HEK293 (cell line): ENCODE measurements around the gene ALOXE3.

Experiments
- BCL11A ChIP-seq: fragments of 450-650 bp; formaldehyde crosslinking; IDR thresholded peaks from 2 replicates; pipeline ENCODE4 v1.5.1; 2016; ENCODE audit warnings: low read depth, missing biosample characterization, missing genetic modification characterization
- HOXD13 ChIP-seq: sonication (generic); formaldehyde crosslinking; IDR thresholded peaks from 2 replicates; pipeline ENCODE4 v1.8.0; 2022; ENCODE audit warnings: missing genetic modification reagents, borderline replicate concordance
- KLF8 ChIP-seq: fragments of 450-650 bp; formaldehyde crosslinking; IDR thresholded peaks from 2 replicates; pipeline ENCODE4 v1.5.1; 2016; ENCODE audit warnings: missing biosample characterization, missing genetic modification characterization
- RBAK ChIP-seq: fragments of 450-650 bp; formaldehyde crosslinking; IDR thresholded peaks from 2 replicates; pipeline ENCODE4 v1.5.1; 2016; ENCODE audit warnings: missing biosample characterization, missing genetic modification characterization
- SCRT1 ChIP-seq: fragments of 450-650 bp; formaldehyde crosslinking; IDR thresholded peaks from 2 replicates; pipeline ENCODE4 v1.5.1; 2016; ENCODE audit warnings: missing biosample characterization, missing genetic modification characterization, borderline replicate concordance
- SETDB1 ChIP-seq: IDR thresholded peaks from one replicate; pipeline ENCODE4 v1.6.1; 2017; ENCODE audit warnings: mild to moderate bottlenecking, low read length, moderate library complexity, mixed read lengths; ENCODE audit not compliant: insufficient read length
- SP3 ChIP-seq: fragments of 450-650 bp; formaldehyde crosslinking; IDR thresholded peaks from 2 replicates; pipeline ENCODE4 v1.5.1; 2016; ENCODE audit warnings: missing biosample characterization, missing genetic modification characterization
- YY2 ChIP-seq: fragments of 450-650 bp; formaldehyde crosslinking; IDR thresholded peaks from 2 replicates; pipeline ENCODE4 v1.5.1; 2016; ENCODE audit warnings: missing biosample characterization, missing genetic modification characterization
- ZBTB20 ChIP-seq: fragments of 450-650 bp; formaldehyde crosslinking; IDR thresholded peaks from 2 replicates; pipeline ENCODE4 v1.5.1; 2016; ENCODE audit warnings: missing biosample characterization, missing genetic modification characterization
- ZBTB48 ChIP-seq: fragments of 450-650 bp; formaldehyde crosslinking; IDR thresholded peaks from 2 replicates; pipeline ENCODE4 v1.5.1; 2016; ENCODE audit warnings: missing biosample characterization, missing genetic modification characterization
- ZBTB49 ChIP-seq: fragments of 450-650 bp; formaldehyde crosslinking; IDR thresholded peaks from 2 replicates; pipeline ENCODE4 v1.5.1; 2016; ENCODE audit warnings: missing biosample characterization, missing genetic modification characterization, low read depth
- ZBTB6 ChIP-seq: fragments of 450-650 bp; formaldehyde crosslinking; IDR thresholded peaks from 2 replicates; pipeline ENCODE4 v1.5.1; 2017; ENCODE audit warnings: missing biosample characterization, missing genetic modification characterization
- ZFP69B ChIP-seq: fragments of 450-650 bp; formaldehyde crosslinking; IDR thresholded peaks from 2 replicates; pipeline ENCODE4 v1.5.1; 2016; ENCODE audit warnings: missing biosample characterization, missing genetic modification characterization
- ZNF10 ChIP-seq: fragments of 450-650 bp; formaldehyde crosslinking; IDR thresholded peaks from 2 replicates; pipeline ENCODE4 v1.5.1; 2017; ENCODE audit warnings: missing biosample characterization, missing genetic modification characterization
- ZNF114 ChIP-seq: fragments of 450-650 bp; formaldehyde crosslinking; IDR thresholded peaks from 2 replicates; pipeline ENCODE4 v1.5.0; 2017; ENCODE audit warnings: missing biosample characterization, missing genetic modification characterization
- ZNF121 ChIP-seq: fragments of 450-650 bp; formaldehyde crosslinking; IDR thresholded peaks from 2 replicates; pipeline ENCODE4 v1.5.1; 2016; ENCODE audit warnings: missing biosample characterization, missing genetic modification characterization
- ZNF280C ChIP-seq: fragments of 450-650 bp; formaldehyde crosslinking; IDR thresholded peaks from 2 replicates; pipeline ENCODE4 v1.5.1; 2016; ENCODE audit warnings: missing biosample characterization, missing genetic modification characterization
- ZNF324 ChIP-seq: fragments of 450-650 bp; formaldehyde crosslinking; IDR thresholded peaks from 2 replicates; pipeline ENCODE4 v1.5.1; 2016; ENCODE audit warnings: missing biosample characterization, missing genetic modification characterization
- ZNF416 ChIP-seq: fragments of 450-650 bp; formaldehyde crosslinking; IDR thresholded peaks from 2 replicates; pipeline ENCODE4 v1.5.1; 2016; ENCODE audit warnings: missing biosample characterization, missing genetic modification characterization
- ZNF544 ChIP-seq: fragments of 450-650 bp; formaldehyde crosslinking; IDR thresholded peaks from 2 replicates; pipeline ENCODE4 v1.5.0; 2017; ENCODE audit warnings: missing biosample characterization, missing genetic modification characterization
- ZNF558 ChIP-seq: fragments of 450-650 bp; formaldehyde crosslinking; IDR thresholded peaks from 2 replicates; pipeline ENCODE4 v1.5.1; 2016; ENCODE audit warnings: missing biosample characterization, missing genetic modification characterization
- ZNF600 ChIP-seq: fragments of 450-650 bp; formaldehyde crosslinking; IDR thresholded peaks from 2 replicates; pipeline ENCODE4 v1.5.1; 2016; ENCODE audit warnings: missing biosample characterization, missing genetic modification characterization
- ZNF624 ChIP-seq: fragments of 450-650 bp; formaldehyde crosslinking; IDR thresholded peaks from 2 replicates; pipeline ENCODE4 v1.5.1; 2017; ENCODE audit warnings: missing biosample characterization, missing genetic modification characterization
- ZNF654 ChIP-seq: fragments of 450-650 bp; formaldehyde crosslinking; IDR thresholded peaks from 2 replicates; pipeline ENCODE4 v1.5.1; 2016; ENCODE audit warnings: low read depth, missing biosample characterization, missing genetic modification characterization
- ZNF658 ChIP-seq: fragments of 450-650 bp; formaldehyde crosslinking; IDR thresholded peaks from 2 replicates; pipeline ENCODE4; 2016; ENCODE audit warnings: missing biosample characterization, missing genetic modification characterization
- ZNF664 ChIP-seq: fragments of 450-650 bp; formaldehyde crosslinking; IDR thresholded peaks from 2 replicates; pipeline ENCODE4 v1.5.1; 2016; ENCODE audit warnings: missing biosample characterization, missing genetic modification characterization
- ZNF692 ChIP-seq: fragments of 450-650 bp; formaldehyde crosslinking; IDR thresholded peaks from 2 replicates; pipeline ENCODE4 v1.5.1; 2016; ENCODE audit warnings: missing biosample characterization, missing genetic modification characterization
- ZNF701 ChIP-seq: fragments of 450-650 bp; formaldehyde crosslinking; IDR thresholded peaks from 2 replicates; pipeline ENCODE4 v1.5.1; 2016; ENCODE audit warnings: missing biosample characterization, missing genetic modification characterization
- ZNF704 ChIP-seq: fragments of 450-650 bp; formaldehyde crosslinking; IDR thresholded peaks from 2 replicates; pipeline ENCODE4 v1.5.1; 2016; ENCODE audit warnings: missing biosample characterization, missing genetic modification characterization
- ZNF791 ChIP-seq: fragments of 450-650 bp; formaldehyde crosslinking; IDR thresholded peaks from 2 replicates; pipeline ENCODE4 v1.5.1; 2016; ENCODE audit warnings: missing biosample characterization, missing genetic modification characterization
- ZNF792 ChIP-seq: fragments of 450-650 bp; formaldehyde crosslinking; IDR thresholded peaks from 2 replicates; pipeline ENCODE4 v1.5.1; 2016; ENCODE audit warnings: missing biosample characterization, missing genetic modification characterization
- ZNF837 ChIP-seq: fragments of 450-650 bp; formaldehyde crosslinking; IDR thresholded peaks from 2 replicates; pipeline ENCODE4 v1.5.1; 2016; ENCODE audit warnings: missing biosample characterization, missing genetic modification characterization
- ZSCAN16 ChIP-seq: fragments of 450-650 bp; formaldehyde crosslinking; IDR thresholded peaks from 2 replicates; pipeline ENCODE4 v1.5.1; 2016; ENCODE audit warnings: missing biosample characterization, missing genetic modification characterization
- ZSCAN30 ChIP-seq: fragments of 450-650 bp; IDR thresholded peaks from 2 replicates; pipeline ENCODE4 v1.5.1; 2018; ENCODE audit warnings: missing biosample characterization, mild to moderate bottlenecking, missing genetic modification characterization, moderate library complexity

The ALOXE3 gene

GRCh38 chr17:8118769-8119580, 661 bp upstream of the ALOXE3 start (continued):
- TF ChIP-seq ZNF704 (tag by site-specific recombination) (no peak), YY2 (tag by site-specific recombination) (no peak), ZNF791 (tag by site-specific recombination) (no peak), ZNF544 (tag by site-specific recombination) (no peak), ZBTB6 (peak; percentile 6; the same call in 1 of the 2 replicates), ZNF692 (tag by site-specific recombination) (no peak), ZNF416 (tag by site-specific recombination) (no peak), ZSCAN30 (tag by site-specific recombination) (peak; percentile 92), ZBTB20 (tag by site-specific recombination) (no peak; the same call in 1 of the 2 replicates), ZBTB49 (tag by site-specific recombination) (no peak), ZNF658 (no peak), ZFP69B (peak; percentile 20; the same call in 1 of the 2 replicates), ZSCAN16 (tag by site-specific recombination) (no peak), ZNF664 (tag by site-specific recombination) (no peak), ZNF837 (tag by site-specific recombination) (no peak), ZNF280C (tag by site-specific recombination) (no peak), ZNF654 (tag by site-specific recombination) (peak; percentile 40), ZNF324 (tag by site-specific recombination) (peak; percentile 55), ZNF10 (tag by site-specific recombination) (0 out of 2 replicates have a peak, but pooled peaks have one; percentile 36), ZNF701 (tag by site-specific recombination) (no peak), ZNF792 (tag by site-specific recombination) (no peak), RBAK (tag by site-specific recombination) (no peak), ZNF624 (tag by site-specific recombination) (no peak), ZNF600 (peak; percentile 79), BCL11A (tag by site-specific recombination) (no peak), ZNF114 (no peak), ZNF121 (tag by site-specific recombination) (no peak), ZBTB48 (peak; percentile 77), KLF8 (tag by site-specific recombination) (peak; percentile 61), SP3 (tag by site-specific recombination) (no peak), SETDB1 (no peak), SCRT1 (tag by site-specific recombination) (no peak), HOXD13 (no peak), ZNF558 (tag by site-specific recombination) (peak; percentile 54; the same call in 1 of the 2 replicates)
